ENCODE measurements around the gene SARDH. TPM values are rescaled to one million over a fixed set of nuclear protein-coding genes. Genes with fewer than 3 reads are reported as not detected.

The SARDH gene
- total RNA-seq, 2 experiments from 2014 or later: 17.7 to 18.5 TPM

GRCh38 chr9:133786371-133786753 lies 48.2 kb upstream of the SARDH start:
- ChIA-PET POLR2A (no interaction called here), CTCF (no interaction called here)
- H3K9me3 Mint-ChIP-seq: no peaks in the 10 kb centered on the region
- H3K9me3 ChIP-seq (ENCODE audit: control insufficient read depth in 1 of 2, insufficient read depth in 1 of 2, low read length in 2 of 2): no peaks in the 10 kb centered on the region
- no peaks in the 10 kb centered on the region for H3K36me3 ChIP-seq (ENCODE audit: insufficient read depth, low read length)
- no peak overlapping the region for H3K4me3 Mint-ChIP-seq
- H3K27me3 ChIP-seq (ENCODE audit: control insufficient read depth in 1 of 2, insufficient read depth in 2 of 2, low read length in 2 of 2): no peaks in the 10 kb centered on the region
- H3K4me3 ChIP-seq (ENCODE audit: low read length): no peak overlapping the region
- no peaks in the 10 kb centered on the region for H3K4me1 Mint-ChIP-seq (ENCODE audit: low read depth)
- intact Hi-C loops (cut with DNase I, micrococcal nuclease): no loop called here
- no peak for ATAC-seq (ENCODE audit: poor library complexity)
- no peak overlapping the region for H3K27ac Mint-ChIP-seq
- peaks cover 6% of the 10 kb centered on the region for H3K4me1 ChIP-seq (ENCODE audit: insufficient read depth, low read length)
- TF ChIP-seq, protein P1, sequence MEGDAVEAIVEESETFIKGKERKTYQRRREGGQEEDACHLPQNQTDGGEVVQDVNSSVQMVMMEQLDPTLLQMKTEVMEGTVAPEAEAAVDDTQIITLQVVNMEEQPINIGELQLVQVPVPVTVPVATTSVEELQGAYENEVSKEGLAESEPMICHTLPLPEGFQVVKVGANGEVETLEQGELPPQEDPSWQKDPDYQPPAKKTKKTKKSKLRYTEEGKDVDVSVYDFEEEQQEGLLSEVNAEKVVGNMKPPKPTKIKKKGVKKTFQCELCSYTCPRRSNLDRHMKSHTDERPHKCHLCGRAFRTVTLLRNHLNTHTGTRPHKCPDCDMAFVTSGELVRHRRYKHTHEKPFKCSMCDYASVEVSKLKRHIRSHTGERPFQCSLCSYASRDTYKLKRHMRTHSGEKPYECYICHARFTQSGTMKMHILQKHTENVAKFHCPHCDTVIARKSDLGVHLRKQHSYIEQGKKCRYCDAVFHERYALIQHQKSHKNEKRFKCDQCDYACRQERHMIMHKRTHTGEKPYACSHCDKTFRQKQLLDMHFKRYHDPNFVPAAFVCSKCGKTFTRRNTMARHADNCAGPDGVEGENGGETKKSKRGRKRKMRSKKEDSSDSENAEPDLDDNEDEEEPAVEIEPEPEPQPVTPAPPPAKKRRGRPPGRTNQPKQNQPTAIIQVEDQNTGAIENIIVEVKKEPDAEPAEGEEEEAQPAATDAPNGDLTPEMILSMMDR (IDR thresholded peaks at IDR 0.05): no peak
- H3K27ac ChIP-seq (ENCODE audit: low read depth in 1 of 2, low read length in 2 of 2): no peak overlapping the region
- no peaks in the 10 kb centered on the region for H3K27me3 Mint-ChIP-seq
- no peaks in the 10 kb centered on the region for H3K36me3 Mint-ChIP-seq (ENCODE audit: low read depth)
- peak in 1 of 14 experiments; percentile 19 for DNase-seq

- Histone ChIP-seq H3K9me3 (ENCODE audit: control insufficient read depth in 1 of 2, insufficient read depth in 1 of 2, low read length in 2 of 2) (no peaks in the 10 kb centered on the region), H3K4me1 (ENCODE audit: insufficient read depth, low read length) (peaks cover 6% of the 10 kb centered on the region), H3K36me3 (ENCODE audit: insufficient read depth, low read length) (no peaks in the 10 kb centered on the region), H3K27ac (ENCODE audit: low read depth in 1 of 2, low read length in 2 of 2) (no peak overlapping the region), H3K27me3 (ENCODE audit: control insufficient read depth in 1 of 2, insufficient read depth in 2 of 2, low read length in 2 of 2) (no peaks in the 10 kb centered on the region), H3K4me3 (ENCODE audit: low read length) (no peak overlapping the region)
- ATAC-seq (ENCODE audit: poor library complexity): no peak
- ChIA-PET CTCF (no interaction called here), POLR2A (no interaction called here)
- Mint-ChIP-seq H3K36me3 (ENCODE audit: low read depth) (no peaks in the 10 kb centered on the region), H3K4me1 (ENCODE audit: low read depth) (no peaks in the 10 kb centered on the region), H3K27me3 (no peaks in the 10 kb centered on the region), H3K27ac (no peak overlapping the region), H3K9me3 (no peaks in the 10 kb centered on the region), H3K4me3 (no peak overlapping the region)
- TF ChIP-seq, protein P1 (IDR thresholded peaks at IDR 0.05): no peak
- intact Hi-C loops (cut with DNase I, micrococcal nuclease): no loop called here
- no peak for DNase-seq
These were observed 47.7 kb upstream of the SARDH start for GRCh38 chr9:133785753-133786370.

- Mint-ChIP-seq H3K4me1 (ENCODE audit: low read depth) (no peaks in the 10 kb centered on the region), H3K27me3 (no peaks in the 10 kb centered on the region), H3K36me3 (ENCODE audit: low read depth) (no peaks in the 10 kb centered on the region), H3K4me3 (no peak overlapping the region), H3K9me3 (no peaks in the 10 kb centered on the region), H3K27ac (no peak overlapping the region)
- intact Hi-C loops (cut with DNase I, micrococcal nuclease): no loop called here
- no peaks in the 10 kb centered on the region for H3K27me3 ChIP-seq (ENCODE audit: control insufficient read depth in 1 of 2, insufficient read depth in 2 of 2, low read length in 2 of 2)
- peaks cover 6% of the 10 kb centered on the region for H3K4me1 ChIP-seq (ENCODE audit: insufficient read depth, low read length)
- ChIA-PET POLR2A (no interaction called here), CTCF (interaction anchor here (0.9 kb wide), 1 partner anchor 209 kb away, joined by 3 read pairs; no protein-coding TSS in a partner anchor)
- no peak overlapping the region for H3K4me3 ChIP-seq (ENCODE audit: low read length)
- no peak overlapping the region for H3K27ac ChIP-seq (ENCODE audit: low read depth in 1 of 2, low read length in 2 of 2)
- TF ChIP-seq, protein P1 (IDR thresholded peaks at IDR 0.05): no peak
- no peaks in the 10 kb centered on the region for H3K9me3 ChIP-seq (ENCODE audit: control insufficient read depth in 1 of 2, insufficient read depth in 1 of 2, low read length in 2 of 2)
- no peaks in the 10 kb centered on the region for H3K36me3 ChIP-seq (ENCODE audit: insufficient read depth, low read length)
- ATAC-seq (ENCODE audit: poor library complexity): no peak
- DNase-seq: no peak
These were observed 46.8 kb upstream of the SARDH start for GRCh38 chr9:133784731-133785561.

Measured in CD4-positive, alpha-beta T cell (primary cell).